Eye (tissue), 1 donor: ENCODE data around the gene SPTLC2.
A peak's percentile ranks its signal among the peaks of the same experiment; 100 is the strongest.
"Not testable (repeated sequence)": the region's sequence is repeated elsewhere in the genome, so short reads cannot be mapped to it uniquely, and the experiment has no call there.

Experiments
- DNase-seq: peaks from one replicate; pipeline ENCODE4 v3.0.0-alpha.2; 2015

Gene SPTLC2

DNA sequence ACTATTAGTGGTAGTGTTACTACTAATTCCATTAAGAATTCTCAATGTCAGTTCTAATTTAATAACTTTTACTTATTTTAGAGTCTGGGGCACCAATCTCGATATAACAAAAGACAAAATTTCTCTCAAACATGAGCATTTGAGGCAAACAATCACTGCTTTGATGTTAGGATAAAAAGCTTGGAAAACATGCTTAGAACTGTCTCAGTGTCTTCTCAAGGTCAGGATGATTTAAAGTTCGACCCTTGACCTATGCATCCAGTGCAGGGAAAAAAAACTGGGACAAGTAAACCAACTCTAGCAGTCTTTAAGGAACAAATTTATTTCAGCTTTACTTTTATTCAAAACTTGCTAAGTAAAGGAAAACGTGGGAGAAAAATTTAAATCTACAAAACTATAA lies 31.1 kb downstream of the SPTLC2 start:
- DNase-seq: no peak

DNA sequence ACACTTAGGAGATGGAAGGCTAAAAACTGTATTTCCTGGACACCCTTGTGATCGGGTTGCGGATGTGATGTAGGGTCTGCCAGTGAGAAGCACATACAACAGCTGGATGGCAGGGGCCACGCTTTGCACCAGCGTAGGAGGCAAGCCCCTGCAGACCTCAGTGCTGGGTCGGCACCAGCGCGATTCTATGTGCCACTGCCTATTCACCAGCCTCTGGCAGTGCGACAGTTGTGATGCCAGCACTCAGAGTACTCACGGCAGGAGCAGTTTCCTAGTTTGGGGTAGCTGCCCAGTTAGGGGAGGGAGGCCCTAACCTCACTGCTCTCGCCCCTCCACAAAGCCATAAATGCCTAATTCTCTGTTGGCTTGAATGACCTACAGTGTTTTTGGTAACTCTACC lies 31.6 kb downstream of the SPTLC2 start:
- no peak for DNase-seq

DNA sequence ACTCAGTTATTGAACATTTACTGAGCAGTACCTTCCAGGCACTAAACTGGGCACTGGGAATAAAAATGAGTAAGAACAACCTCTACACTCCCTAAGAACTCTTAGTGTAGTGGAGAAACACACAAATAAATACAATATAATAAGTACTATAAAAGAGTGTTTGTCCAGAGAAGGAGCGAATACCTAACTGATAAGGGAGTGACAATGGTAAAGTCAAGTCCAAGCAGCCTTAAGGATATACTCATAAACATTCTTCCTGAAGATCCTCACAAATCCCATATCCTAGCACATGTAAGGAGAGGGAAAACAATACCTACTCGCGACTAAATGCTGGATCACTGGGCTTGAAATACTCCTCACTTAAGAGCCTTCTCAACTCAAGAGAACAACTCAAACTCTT lies 32.8 kb downstream of the SPTLC2 start:
- DNase-seq: no peak

DNA sequence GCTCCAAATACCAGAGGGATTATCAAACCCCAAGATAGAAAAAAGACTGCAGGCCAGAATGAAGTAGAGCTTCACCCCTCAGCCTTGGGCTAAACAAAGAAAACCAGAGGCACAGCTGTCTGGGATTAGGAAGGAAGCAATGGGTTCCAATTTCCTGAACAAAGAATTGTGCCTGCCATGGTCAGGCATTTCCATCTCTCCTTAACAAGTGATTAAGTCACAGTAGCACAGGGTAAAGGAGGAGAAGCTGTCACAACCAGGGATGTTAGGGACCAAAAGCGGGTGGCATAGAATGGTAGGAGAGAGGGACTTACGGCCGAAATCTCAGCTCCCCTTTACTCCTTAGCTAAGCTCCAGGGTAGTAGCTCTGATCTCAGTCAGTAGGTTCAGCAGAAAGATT lies 33.9 kb downstream of the SPTLC2 start:
- peak; percentile 60 for DNase-seq

DNA sequence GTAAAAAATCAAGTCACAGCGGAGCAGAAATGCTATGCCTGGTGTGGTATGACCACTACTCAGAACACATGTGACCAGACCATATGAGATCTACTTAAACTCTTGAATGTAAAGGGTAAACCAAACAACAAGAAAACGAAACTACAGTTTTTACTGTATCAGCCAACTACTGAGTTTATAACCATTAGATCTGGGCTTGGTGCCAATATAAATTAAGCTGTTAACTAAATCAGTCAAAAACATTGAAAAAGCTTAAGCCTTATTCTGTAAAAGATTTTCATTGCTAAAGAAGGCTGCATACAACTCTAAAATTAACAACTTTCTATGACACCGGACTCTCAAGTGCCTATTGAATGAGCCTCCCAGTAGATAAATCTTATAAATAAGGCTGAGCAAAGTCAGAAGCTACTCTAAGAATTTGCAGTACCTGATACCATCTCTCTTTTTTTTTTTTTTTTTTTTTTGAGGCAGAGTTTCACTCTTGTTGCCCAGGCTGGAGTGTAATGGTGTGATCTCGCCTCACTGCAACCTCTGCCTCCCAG lies 35.4 kb downstream of the SPTLC2 start:
- peak; percentile 65 for DNase-seq

DNA sequence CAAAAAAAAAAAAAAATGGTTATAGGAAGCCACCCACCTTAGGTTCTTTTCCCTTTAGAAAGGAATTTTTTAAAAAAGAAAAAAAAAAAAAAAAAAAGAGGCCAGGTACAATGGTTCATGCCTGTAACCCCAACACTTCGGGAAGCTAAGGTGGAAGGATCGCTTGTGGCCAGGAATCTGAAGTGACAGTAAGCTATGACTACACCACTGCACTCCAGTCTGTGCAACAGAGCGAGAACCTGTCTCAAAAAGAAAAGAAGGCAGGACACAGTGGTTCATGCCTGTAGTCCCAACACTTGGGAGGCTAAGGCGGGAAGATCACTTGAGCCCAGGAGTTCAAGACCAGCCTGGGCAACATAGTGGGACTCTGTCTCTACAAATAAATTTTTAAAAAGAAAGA lies 36.0 kb downstream of the SPTLC2 start:
- DNase-seq: no peak

DNA sequence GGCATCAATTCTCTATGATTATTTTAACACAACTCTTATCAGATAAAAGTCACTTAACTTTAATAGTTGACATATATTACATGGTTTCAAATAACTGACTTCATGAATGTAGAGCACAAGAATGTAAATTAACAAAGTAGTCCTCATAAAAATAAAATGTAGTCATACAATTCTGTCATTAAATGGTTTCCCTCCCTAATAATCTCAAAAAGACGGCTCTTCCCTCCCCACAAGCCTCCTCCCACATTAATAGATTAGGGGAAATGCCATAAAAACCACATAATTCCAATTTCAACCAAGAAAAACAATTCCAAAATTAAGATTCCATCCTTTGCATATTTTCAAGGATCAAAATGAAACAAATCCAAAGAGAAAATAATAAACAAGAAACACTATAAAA lies 36.7 kb downstream of the SPTLC2 start:
- DNase-seq: no peak

DNA sequence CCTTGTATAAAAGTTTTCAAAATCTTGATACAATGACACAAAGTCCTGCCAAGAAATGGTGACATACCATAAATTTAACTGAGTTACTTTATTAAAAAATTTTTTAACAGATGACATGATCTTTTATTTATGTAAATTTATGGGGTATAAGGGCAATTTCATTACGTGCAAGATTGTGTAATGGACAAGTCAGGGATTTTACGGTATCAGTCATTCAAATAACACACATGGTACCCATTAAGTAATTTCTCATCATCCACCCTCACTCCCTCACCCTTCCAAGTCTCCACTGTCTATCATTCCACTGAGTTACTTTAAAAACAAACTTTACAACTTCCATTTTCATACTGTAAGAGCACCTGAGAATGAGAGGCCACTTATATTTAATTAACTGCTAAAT lies 37.4 kb downstream of the SPTLC2 start:
- no peak for DNase-seq

DNA sequence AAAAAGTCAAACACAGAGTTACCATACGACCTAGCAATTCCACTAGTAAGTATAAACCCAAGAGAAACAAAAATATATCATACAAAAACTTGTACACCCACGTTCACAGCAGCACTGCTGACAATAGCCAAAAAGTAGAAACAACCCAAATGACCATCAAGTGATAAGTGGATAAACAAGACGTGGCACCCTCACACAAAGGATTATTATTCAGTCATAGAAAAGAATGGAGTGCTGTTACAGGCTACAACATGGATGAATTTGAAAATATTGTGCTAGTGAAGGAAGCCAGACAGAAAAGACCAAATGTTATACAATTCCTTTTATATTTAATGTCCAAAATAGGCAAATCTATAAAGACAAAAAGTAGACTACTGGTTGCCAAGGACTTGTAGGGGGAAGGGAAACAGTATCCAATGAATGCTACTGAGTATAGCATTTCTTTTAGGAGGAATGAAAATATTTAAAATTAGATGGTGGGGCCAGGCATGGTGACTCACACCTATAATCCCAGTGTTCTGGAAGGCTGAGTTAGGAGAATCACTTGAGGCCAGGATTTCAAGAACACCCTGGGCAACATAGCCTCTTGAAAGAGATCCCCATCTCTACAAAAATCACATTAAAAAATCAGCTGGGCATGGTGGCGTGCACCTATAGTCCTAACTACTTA lies 41.9 kb downstream of the SPTLC2 start:
- DNase-seq: no peak

DNA sequence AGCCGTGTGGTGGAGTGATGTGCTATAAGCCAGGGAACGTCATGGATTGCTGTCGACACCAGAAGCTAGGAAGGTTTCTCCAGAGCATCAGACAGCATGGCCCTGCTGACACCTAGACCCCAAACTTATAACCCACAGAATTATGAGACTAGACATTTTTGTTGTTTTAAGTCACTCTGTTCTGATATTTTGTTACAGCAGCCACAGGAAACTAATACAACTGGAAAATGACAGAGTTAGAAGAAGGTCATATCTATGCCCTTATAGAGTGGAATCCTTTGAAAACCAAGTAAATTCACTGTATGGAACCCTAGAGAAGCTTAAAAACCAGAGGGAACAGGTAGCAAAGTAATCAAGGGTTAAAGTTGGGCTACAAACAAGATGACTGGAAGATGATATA lies 42.5 kb downstream of the SPTLC2 start:
- DNase-seq: no peak

DNA sequence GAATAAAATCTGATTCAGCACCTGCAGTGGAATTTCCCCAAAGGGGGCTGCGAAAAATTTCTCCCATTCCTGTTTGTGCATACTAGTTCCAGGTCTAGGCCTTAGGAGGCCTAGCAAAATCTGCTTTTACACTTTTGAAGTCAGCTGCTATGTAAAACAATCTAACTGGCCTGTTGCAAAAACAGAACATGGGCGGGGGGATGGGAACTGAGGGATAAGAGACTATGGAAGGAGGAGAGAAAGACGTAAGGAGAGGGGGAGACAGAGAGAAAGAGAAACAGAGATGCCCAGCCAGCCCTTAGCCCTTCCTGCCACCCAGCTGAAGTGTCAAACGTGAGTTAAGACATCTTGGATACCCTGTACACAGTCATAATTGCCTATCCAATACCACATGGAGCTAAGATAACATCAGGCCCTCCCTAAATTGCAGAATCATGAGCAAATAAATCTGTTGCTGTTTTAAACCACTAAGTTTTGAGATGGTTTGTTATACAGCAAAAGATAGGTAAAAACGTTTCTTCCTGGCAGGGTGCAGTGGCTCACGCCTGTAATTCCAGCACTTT lies 45.6 kb downstream of the SPTLC2 start:
- no peak for DNase-seq

DNA sequence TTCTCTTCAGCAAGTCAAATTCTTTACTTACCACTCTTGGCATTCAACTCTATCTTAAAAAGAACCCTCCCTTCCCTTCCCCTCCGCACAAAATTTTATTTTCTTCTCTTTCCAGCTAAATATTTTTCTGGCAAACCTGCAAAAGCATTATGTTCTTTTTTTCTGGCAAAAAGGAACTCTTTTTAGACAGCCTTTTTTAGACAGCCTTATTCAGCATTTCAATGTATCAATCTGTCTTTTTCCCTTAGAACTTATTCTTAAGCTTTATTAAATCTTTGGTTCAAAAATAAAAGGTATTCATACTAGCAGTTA lies 50.5 kb downstream of the SPTLC2 start:
- no peak for DNase-seq

DNA sequence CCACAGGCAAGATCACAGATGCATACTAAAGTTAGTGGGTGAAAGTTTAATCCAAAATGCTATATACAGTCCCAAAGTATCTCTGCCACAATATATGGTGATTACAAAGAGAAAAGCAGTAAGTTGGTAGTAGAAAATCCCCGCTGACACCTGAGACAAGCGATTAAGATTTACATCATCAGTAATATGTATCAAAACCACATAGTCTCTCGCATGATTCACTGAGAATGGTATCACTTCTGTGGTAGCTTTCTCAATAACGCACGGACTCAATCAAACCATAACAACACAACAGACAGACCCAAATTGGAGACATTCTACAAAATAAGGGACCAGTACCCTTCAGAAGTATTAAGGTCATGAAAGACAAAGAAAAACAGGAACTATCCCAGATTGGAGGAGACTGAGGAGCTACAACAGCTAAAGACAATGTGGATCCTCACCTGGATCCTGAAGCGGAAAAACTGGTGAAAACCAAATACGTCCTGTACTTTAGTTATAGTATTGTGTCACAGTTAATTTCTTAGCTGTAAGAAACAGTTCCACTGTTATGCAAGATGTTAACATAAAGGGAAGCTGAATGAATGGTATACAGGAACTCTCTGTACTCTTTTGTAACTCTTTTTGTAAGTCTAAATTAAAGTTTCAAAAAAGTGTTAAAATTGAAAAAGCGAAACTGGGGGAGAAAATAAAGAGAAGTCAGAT lies 51.0 kb downstream of the SPTLC2 start:
- DNase-seq: no peak

DNA sequence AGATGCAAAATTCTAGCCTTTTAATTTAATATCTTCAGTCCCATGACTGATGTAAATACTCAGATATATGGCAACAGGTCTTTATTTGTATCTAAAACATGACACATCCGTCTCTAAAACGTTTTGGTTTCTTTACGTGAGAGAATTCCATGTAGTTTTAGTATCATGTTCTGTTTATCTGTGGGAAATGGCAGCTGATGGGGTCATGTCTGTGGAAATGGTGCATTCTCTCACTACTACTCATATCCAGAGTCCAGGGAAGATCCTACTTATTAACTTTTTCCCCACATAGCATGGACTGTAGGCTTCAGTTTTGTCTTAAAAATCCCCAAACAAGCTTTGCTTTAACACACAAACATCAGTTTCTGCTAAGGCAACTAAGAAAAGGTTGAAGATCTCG lies 53.8 kb downstream of the SPTLC2 start:
- no peak for DNase-seq

DNA sequence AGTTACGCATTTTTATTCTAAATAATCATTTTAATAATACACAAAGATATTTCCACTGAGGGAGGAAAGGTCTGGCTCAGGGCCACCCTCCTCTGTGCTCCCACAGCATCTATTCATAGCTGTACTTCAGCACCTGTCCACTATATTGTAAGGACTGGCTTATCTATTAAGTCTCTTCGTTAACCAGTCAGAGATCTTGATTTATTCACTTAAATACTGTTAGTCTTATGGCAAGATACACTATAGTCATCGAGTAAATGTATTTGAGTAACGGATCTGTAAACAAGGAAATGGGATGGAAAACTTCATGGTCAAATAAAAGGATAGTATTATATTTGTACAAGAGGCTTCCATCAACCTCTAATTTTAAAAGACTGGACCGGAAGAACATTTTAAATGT lies 54.6 kb downstream of the SPTLC2 start:
- DNase-seq: no peak

DNA sequence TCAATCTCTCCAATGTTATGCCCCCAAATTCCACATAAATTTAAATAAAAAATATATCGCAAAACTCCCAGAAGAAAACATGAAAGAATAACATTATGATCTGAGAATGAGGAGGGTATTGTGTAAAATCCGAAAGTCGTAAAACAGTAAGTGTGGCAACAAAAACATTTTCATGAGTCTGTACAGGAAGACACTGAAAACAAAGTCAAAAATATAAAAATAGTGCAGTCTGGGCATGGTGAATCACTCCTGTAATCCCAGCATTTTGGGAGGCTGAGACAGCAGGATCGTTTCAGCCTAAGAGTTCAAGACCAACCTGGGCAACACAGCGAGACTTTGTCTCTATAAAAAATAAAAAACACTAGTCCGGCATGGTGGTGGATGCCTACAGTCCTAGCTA lies 57.1 kb downstream of the SPTLC2 start:
- no peak for DNase-seq

DNA sequence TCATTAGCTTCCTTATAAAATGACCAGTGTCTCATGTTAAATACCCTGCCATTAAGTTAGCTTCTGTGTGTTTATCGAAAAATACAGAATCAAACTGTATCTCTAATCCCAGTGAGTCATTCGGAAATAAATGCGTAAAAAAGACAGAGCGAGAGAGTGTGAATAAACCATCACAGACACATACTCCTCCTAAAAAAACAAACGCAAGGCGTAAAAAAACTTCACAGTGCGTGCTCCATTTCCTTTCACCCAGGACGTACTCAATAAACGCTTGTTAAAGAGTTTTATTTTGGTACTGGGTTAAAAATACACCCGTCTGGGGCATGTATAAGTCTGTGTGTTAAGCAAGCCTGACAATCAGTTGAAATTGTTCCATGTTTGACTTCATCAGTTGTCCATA lies 59.0 kb downstream of the SPTLC2 start:
- DNase-seq: no peak

DNA sequence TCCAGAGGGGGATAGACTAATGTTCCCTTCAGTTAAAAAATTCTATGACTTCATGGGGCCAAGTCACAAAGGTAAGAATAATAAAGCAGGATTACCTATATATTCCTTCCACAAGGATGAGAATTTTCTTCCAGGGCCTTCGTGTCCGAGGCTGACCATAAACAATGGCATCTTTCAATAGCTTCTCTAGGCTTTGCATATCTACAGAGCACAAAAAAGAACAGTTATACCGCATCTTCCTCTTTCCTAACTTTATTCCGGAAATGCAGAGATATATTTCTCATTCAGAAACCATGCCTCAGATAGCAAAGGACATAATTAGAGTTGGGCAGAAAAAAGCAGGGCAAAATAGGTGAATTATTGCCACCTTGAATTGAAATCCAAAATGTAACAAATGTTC lies 59.5 kb downstream of the SPTLC2 start:
- no peak for DNase-seq

DNA sequence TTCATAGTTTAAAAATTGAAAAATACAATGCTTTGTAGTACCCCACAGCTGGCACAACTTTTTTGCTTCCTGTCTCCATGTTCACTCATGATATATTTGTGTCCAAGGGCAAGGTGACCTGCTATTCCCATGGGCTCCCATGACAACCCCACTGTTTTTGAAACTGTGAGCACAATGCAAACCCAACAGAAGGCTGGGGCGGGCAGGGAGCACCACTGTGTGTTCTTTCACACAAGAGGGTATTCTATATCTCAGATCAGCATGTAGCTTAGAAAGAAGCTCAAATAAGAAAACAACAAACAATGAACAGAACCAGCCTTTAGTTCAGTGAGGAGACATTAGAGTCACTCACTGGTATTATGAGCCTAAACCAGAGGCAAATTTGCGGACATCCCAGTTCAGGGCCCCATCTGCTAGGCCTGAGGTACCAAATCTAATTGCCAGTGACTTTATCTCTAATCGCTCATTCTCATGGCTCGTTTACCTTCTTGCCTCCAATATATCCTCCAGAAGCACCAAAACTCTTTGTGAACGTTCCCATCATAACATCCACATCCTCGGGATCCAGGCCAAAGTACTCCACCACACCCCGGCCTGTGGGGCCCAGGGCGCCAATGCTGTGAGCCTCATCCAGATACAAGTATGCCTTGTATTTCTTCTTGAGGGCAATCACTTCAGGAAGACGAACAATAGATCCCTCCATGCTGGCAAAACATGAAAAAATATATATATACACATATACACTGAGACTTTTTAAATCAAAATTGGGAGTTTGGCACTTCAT lies 61.4 kb downstream of the SPTLC2 start:
- no peak for DNase-seq

DNA sequence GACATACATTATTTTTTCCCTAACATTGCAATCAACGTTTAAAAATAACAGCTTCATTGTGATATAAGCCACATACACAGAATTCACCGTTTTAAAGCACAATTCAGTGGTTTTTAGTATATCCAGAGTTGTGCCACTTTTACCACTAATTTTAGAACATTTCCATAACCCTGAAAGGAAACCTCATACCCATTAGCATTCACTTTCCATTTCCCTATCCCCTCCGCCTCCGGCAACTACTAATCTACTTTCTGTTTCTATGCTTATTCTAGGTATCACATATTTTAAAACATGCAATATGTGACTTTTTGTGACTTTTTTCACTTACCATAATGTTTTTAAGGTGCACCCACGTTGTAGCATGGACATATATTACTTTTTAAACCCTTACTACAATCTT lies 62.2 kb downstream of the SPTLC2 start:
- DNase-seq: no peak

DNA sequence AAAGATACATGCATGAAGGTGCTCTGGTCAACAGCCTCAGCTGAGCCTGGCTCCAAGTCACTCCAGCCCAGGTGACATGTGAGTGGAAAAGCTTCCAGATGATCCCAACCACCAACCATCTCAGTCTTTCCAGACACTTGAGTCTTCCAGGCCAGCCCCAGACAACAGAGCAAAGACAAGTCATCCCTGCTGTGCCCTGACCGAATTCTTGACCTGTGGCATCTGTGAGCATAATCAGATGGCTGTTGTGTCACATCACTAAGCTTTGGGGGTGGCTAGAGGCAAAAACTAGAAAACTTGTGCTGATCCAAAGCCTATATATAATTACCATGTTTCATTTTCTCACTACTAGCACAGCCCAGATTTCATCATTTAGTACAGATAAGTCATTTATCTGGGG lies 67.0 kb downstream of the SPTLC2 start:
- DNase-seq: peak; percentile 48

DNA sequence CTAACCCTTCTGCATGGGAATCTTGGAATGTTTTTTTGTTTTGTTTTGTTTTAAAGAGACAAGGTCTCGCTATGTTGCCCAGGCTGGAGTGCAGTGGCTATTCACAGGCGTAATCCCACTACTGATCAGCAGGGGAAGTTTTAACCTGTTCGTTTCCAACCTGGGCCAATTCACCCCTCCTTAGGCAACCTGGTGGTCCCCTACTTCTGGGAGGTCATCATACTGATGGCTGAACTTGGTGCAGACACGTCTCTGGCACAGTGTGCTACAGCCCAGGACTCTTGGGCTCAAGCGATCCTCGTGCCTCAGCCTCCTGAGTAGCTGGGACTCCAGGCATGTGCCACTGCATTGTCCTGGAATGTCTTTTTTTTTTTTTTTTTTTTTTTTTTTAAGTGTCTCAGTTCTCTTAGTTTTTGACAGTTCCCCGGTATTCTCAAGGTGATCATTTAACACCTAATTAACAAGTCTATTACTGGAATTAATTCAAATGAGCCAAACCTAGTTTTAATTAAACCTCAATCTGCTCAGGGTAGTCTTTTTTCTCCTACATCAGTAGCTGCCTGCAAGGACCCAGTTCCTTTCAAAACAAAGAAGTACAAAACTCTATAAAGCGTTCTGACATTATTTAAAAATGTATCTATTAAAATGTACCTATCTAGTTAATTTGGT lies 68.8 kb downstream of the SPTLC2 start:
- no peak for DNase-seq

DNA sequence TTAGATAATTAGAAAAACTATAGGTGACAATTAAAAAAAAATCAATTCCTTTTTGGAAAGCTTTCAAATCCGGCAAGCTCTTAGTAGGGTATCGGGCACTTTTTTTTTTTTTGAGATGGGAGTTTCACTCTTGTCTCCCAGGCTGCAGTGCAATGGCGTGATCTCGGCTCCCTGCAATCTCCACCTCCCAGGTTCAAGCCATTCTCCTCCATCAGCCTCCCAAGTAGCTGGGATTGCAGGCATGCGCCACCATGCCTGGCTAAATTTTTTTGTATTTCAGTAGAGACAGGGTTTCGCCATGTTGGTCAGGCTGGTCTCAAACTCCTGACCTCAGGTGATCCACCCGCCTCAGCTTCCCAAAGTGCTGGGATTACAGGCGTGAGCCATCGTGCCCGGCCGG lies 71.3 kb downstream of the SPTLC2 start:
- not testable (repeated sequence) for DNase-seq
